Superior temporal gyrus (tissue), 1 donor: ENCODE data around the gene ARL17A.
"Not testable (repeated sequence)": the region's sequence is repeated elsewhere in the genome, so short reads cannot be mapped to it uniquely, and the experiment has no call there.

ENCODE experiments used
- DNase-seq: peaks from one replicate; pipeline ENCODE4 v3.0.0-alpha.2; 2016; ENCODE audit errors: extremely low spot score

Gene ARL17A

DNA sequence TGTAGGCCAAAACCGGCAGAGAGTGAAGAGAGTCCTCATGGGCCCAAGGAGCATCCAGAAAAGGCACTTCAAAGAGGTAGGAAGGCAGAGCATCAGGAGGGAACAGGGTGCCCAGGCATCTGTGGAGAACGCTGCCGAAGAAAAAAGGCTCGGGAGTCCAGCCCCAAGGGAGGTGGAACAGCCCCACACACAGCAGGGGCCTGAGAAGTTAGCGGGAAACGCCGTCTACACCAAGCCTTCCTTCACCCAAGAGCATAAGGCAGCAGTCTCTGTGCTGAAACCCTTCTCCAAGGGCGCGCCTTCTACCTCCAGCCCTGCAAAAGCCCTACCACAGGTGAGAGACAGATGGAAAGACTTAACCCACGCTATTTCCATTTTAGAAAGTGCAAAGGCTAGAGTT, 30.9 kb downstream of the ARL17A start:
- peak; percentile 2 for DNase-seq

DNA sequence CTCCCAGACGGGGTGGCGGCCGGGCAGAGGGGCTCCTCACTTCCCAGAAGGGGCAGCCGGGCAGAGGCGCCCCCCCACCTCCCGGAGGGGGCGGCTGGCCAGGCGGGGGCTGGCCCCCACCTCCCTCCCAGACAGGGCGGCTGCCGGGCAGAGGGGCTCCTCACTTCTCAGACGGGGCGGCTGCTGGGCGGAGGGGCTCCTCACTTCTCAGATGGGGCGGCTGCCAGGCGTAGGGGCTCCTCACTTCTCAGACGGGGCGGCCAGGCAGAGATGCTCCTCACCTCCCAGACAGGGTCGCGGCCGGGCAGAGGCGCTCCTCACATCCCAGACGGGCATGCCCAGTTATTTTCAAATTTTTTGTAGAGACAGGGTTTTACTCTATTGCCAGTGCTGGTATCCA, 44.8 kb downstream of the ARL17A start:
- DNase-seq = not testable (repeated sequence)

DNA sequence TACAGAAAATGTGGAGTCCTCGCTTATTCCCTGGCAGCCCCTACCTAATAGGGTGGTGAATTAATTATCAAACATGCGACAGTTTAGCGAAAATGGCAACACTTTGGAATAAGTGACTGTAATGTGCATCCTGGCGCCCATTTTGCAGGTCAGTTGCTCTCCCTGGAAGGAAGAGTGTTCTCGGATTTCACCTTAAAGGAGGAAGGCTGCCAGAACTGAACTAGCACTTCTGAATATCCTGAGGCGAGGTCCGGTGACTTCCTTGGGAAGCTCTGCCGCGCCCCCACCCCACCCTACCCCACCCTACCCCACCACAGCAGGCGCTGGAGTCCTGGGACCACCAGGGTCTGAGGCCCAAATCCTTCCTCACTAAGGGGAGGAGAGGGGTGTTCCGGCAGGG, 67.3 kb downstream of the ARL17A start, which contains the start of gene LRRC37A2:
Gene LRRC37A2 (plus strand): TSS at position 301 of the 400 bp plus-strand sequence. CDS start 245 bp downstream, outside the sequence.
- DNase-seq = not testable (repeated sequence)

DNA sequence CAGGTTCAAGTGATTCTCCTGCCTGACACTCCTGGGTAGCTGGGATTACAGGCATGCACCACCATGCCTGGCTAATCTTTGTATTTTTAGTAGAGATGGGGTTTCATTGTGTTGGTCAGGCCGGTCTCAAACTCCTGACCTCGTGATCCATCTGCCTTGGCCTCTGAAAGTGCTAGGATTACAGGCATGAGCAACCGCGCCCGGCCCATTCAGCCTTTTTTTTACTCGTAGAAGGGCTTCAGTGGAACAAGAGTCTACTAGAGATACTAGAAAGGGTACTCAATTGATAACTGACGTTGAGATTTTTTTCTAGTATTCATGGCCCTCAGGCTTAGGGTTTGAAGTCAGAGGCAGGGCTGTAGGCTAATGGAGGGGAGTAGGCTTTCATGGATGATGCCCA, 73.6 kb downstream of the ARL17A start:
- DNase-seq = not testable (repeated sequence)

DNA sequence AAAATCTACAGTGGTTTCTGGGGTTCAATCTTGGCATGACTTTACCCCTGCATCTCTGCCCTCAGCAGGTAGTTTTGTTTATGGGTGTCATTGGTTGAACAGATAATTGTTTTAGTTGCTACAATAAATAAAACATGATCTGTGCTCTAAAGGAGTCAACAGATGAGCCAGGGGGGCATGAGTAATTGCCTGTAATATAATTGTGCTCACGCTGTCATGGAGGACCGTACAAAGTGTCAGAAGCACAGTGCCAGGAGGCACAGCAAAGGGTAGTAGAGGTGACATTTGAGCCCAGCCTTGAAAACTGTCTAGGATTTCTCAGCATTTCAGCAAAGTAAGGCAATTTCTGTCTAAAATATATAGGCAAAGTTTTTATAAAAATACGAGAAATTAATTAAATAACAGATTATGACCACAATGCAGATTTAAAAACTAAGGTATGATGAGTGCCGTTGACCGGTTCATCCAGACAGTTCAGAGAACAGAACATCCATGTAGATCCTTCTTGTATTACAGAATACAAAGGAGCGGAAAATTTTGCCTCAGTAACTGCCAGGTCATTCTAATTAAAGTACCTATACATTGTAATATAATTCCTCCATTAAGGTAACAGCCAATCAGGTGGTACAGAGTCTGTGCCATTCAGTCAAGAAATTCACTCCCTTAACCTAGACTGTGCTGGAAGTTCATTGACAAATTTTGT, 79.9 kb downstream of the ARL17A start:
- peak; percentile 1 for DNase-seq

DNA sequence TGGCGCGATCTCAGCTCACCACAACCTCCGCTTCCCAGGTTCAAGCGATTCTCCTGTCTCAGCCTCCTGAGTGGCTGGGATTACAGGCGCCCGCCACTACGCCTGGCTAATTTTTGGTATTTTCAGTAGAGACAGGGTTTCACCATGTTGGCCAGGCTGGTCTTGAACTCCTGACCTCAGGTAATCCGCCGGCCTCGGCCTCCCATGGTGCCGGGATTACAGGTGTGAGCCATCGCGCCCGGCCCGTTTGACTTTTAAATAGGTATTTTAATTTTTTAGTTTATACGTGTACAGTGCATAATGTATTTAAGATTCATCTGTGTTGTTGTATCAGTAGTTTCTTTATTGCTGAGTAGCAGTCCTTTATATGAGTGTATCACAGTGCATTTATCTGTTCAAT, 87.5 kb downstream of the ARL17A start:
- DNase-seq = peak; percentile 1

DNA sequence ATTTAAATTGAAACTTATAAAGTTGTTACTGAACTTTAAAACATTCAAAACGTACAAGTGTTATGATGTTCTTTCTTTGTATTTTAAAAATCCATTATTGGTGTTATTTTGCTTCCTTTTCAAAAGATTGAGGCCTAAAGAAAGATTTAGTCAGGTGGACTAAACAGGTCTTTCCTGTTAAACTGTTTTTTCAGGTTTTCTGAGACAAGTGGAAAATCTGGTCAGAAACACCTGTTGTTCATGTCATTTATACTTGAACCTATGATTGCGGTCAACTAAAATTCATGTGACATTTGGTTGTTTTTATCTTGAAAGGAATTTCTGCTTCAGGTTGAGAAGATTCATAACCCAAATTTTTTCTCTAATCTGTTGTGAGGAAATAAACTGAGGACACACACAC, 98.2 kb downstream of the ARL17A start:
- not testable (repeated sequence) for DNase-seq

DNA sequence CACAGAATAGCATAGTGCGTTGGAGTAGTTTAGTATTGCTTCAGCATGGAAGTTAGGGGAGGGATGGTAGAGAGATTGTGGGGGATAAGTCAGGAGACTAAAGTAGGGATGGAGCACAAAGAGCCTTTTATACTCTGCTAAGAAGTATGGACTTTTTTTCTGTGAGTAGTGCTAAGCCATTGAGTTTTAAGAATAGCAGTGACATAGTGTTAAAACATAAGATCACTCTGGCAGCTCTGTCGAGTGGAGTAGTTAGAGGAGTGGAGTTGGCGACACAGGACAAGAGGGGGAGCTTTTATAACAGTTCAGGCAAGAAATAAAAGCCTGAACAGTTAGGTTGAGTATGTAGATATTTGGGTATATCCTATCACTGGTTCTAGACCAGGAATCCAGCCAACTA, 100.7 kb downstream of the ARL17A start:
- DNase-seq = not testable (repeated sequence)

DNA sequence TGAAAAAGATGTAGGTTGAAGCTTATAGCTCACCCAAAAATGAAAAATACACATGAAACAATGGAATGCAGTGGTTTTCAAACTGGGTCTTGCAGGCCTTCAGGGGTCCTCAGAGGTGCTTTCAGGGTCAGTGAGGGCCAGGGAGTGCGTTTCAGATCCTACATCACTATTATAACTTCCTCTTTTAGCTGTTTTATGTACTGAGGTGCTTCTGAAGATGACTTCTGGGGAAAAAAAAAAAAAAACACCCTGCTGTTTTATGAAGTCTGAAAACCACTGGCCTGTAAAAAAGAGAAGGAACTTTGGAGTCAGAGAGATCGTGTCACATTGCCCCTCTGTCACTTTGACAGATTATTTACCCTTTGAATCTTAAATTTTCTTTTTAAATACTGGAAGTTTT, 103.9 kb downstream of the ARL17A start:
- DNase-seq = not testable (repeated sequence)

DNA sequence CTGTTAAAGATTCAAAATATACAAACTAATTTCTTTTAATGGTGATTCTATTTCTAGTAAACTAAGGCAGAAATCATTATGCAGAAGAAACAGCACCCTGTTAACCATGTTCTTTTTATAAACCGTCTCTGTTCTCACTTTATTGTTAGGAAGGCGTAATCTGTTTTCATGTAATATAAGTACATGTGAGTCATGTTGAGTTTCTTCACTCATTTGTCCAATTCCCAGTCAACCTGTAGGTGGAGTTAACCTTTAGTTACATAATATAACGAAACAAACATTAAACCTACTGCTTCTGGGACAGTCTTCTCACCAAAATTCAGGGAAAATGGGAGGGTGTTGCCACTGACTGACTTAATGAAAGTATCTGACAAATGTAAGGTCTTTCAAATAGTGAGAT, 105.0 kb downstream of the ARL17A start:
- not testable (repeated sequence) for DNase-seq

DNA sequence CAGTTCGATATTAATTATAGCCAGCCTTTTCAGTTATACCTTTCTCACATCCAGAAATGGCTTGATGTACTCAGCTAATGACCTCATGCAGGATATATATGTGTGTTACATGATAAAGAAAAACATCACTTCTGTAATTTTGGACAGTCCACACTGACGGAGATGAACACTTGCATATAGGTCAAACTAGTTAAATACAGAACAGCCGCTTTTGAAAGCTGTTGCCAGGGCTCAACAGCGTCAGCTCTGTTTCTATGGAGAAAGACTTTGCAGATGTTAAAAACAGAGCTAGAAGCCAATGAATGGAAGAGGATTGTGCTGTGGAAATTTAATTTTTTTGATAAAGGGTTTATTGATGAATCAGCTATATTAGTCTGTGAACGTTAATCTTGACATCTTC, 111.9 kb downstream of the ARL17A start:
- DNase-seq = not testable (repeated sequence)
